Stimulated activated CD8-positive, alpha-beta memory T cell treated with anti-CD3 and anti-CD28 coated beads, Interleukin-7, amount 100 ng/mL, for 24 hours (primary cell): Measurements from ENCODE around the gene HBZ.
"Not testable (repeated sequence)": the region's sequence is repeated elsewhere in the genome, so short reads cannot be mapped to it uniquely, and the experiment has no call there.

Experiments
- DNase-seq: peaks from one replicate; pipeline ENCODE4 v3.0.0-alpha.2; 2020; ENCODE audit warnings: low read depth

HBZ gene

GRCh38 chr16:164827-165538 lies 12.5 kb downstream of the HBZ start:
- DNase-seq = no peak

GRCh38 chr16:165539-166374 lies 13.3 kb downstream of the HBZ start, which contains the start of gene HBM:
Gene HBM, plus strand, starts transcription at chr16:165978. Its CDS starts 20 bp downstream, at chr16:165998.
- DNase-seq = no peak

- no peak for DNase-seq
Observed at GRCh38 chr16:166375-167121, 14.1 kb downstream of the HBZ start.

GRCh38 chr16:167122-167690 lies 14.8 kb downstream of the HBZ start:
- no peak for DNase-seq

DNA sequence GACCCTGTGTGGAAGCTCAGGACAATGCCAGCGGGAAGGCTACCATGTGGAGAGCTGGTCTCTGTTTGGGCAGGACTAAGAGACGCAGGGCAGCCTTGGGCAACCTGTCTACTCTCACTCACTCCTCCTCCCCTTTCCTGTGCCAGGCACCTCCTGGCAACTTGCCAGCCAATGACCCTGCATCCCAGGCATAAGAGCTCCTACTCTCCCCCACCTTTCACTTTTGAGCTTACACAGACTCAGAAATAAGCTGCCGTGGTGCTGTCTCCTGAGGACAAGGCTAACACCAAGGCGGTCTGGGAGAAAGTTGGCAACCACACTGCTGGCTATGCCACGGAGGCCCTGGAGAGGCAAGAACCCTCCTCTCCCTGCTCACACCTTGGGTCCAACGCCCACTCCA lies 16.0 kb downstream of the HBZ start:
- no peak for DNase-seq

GRCh38 chr16:169014-169413 lies 16.6 kb downstream of the HBZ start:
- no peak for DNase-seq

DNA sequence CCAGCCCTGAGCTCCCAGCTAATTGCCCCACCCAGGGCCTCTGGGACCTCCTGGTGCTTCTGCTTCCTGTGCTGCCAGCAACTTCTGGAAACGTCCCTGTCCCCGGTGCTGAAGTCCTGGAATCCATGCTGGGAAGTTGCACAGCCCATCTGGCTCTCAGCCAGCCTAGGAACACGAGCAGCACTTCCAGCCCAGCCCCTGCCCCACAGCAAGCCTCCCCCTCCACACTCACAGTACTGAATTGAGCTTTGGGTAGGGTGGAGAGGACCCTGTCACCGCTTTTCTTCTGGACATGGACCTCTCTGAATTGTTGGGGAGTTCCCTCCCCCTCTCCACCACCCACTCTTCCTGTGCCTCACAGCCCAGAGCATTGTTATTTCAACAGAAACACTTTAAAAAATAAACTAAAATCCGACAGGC lies 17.7 kb downstream of the HBZ start:
- DNase-seq = not testable (repeated sequence)

DNA sequence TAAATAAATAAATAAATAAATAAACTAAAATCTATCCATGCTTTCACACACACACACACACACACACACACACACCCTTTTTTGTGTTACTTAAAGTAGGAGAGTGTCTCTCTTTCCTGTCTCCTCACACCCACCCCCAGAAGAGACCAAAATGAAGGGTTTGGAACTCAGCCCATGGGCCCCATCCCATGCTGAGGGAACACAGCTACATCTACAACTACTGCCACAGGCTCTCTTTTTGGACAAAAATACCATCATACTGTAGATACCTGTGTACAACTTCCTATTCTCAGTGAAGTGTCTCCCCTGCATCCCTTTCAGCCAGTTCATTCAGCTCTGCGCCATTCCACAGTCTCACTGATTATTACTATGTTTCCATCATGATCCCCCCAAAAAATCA lies 18.3 kb downstream of the HBZ start:
- no peak for DNase-seq

- DNase-seq = not testable (repeated sequence)
Observed at GRCh38 chr16:172374-172941, 20.0 kb downstream of the HBZ start, which contains the start of gene HBA2. Gene HBA2, plus strand, starts transcription at chr16:172876. Its CDS starts 37 bp downstream, at chr16:172913.

DNA sequence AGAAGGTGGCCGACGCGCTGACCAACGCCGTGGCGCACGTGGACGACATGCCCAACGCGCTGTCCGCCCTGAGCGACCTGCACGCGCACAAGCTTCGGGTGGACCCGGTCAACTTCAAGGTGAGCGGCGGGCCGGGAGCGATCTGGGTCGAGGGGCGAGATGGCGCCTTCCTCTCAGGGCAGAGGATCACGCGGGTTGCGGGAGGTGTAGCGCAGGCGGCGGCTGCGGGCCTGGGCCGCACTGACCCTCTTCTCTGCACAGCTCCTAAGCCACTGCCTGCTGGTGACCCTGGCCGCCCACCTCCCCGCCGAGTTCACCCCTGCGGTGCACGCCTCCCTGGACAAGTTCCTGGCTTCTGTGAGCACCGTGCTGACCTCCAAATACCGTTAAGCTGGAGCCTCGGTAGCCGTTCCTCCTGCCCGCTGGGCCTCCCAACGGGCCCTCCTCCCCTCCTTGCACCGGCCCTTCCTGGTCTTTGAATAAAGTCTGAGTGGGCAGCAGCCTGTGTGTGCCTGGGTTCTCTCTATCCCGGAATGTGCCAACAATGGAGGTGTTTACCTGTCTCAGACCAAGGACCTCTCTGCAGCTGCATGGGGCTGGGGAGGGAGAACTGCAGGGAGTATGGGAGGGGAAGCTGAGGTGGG lies 20.9 kb downstream of the HBZ start:
- not testable (repeated sequence) for DNase-seq

- DNase-seq = not testable (repeated sequence)
Observed at GRCh38 chr16:173928-174769, 21.7 kb downstream of the HBZ start.

DNA sequence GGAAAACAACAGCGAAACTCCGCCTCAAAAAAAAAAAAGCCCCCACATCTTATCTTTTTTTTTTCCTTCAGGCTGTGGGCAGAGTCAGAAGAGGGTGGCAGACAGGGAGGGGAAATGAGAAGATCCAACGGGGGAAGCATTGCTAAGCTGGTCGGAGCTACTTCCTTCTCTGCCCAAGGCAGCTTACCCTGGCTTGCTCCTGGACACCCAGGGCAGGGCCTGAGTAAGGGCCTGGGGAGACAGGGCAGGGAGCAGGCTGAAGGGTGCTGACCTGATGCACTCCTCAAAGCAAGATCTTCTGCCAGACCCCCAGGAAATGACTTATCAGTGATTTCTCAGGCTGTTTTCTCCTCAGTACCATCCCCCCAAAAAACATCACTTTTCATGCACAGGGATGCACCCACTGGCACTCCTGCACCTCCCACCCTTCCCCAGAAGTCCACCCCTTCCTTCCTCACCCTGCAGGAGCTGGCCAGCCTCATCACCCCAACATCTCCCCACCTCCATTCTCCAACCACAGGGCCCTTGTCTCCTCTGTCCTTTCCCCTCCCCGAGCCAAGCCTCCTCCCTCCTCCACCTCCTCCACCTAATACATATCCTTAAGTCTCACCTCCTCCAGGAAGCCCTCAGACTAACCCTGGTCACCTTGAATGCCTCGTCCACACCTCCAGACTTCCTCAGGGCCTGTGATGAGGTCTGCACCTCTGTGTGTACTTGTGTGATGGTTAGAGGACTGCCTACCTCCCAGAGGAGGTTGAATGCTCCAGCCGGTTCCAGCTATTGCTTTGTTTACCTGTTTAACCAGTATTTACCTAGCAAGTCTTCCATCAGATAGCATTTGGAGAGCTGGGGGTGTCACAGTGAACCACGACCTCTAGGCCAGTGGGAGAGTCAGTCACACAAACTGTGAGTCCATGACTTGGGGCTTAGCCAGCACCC lies 22.8 kb downstream of the HBZ start:
- no peak for DNase-seq

- not testable (repeated sequence) for DNase-seq
Observed at GRCh38 chr16:176006-176405, 23.6 kb downstream of the HBZ start.

- not testable (repeated sequence) for DNase-seq
Observed at GRCh38 chr16:176477-177382, 24.3 kb downstream of the HBZ start, which contains the start of gene HBA1. Gene HBA1, plus strand, starts transcription at chr16:176680. Its CDS starts 37 bp downstream, at chr16:176717.

GRCh38 chr16:177394-177822 lies 25.0 kb downstream of the HBZ start:
- DNase-seq = no peak

DNA sequence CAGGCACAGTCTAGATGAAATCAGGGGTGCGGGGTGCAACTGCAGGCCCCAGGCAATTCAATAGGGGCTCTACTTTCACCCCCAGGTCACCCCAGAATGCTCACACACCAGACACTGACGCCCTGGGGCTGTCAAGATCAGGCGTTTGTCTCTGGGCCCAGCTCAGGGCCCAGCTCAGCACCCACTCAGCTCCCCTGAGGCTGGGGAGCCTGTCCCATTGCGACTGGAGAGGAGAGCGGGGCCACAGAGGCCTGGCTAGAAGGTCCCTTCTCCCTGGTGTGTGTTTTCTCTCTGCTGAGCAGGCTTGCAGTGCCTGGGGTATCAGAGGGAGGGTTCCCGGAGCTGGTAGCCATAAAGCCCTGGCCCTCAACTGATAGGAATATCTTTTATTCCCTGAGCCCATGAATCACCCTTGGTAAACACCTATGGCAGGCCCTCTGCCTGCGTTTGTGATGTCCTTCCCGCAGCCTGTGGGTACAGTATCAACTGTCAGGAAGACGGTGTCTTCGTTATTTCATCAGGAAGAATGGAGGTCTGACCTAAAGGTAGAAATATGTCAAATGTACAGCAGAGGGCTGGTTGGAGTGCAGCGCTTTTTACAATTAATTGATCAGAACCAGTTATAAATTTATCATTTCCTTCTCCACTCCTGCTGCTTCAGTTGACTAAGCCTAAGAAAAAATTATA lies 25.7 kb downstream of the HBZ start:
- DNase-seq = no peak

DNA sequence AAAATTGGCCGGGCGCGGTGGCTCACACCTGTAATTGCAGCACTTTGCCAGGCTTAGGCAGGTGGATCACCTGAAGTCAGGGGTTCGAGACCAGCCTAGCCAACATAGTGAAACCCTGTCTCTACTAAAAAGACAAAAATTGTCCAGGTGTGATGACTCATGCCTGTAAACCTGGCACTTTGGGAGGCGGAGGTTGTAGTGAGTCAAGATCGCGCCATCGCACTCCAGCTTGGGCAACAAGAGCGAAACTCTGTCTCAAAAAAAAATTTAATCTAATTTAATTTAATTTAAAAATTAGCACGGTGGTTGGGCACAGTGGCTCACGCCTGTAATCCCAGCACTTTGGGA lies 26.2 kb downstream of the HBZ start:
- DNase-seq = no peak
